GM12872 (cell line): ENCODE measurements around the gene CDCA5.

Source experiments
- TF ChIP-seq, protein P1 (sequence below): IDR thresholded peaks from 3 replicates; pipeline ENCODE4 v1.5.1; 2011; ENCODE audit warnings: low read depth, mild to moderate bottlenecking, low read length, moderate library complexity; ENCODE audit not compliant: insufficient read depth

Gene CDCA5

DNA sequence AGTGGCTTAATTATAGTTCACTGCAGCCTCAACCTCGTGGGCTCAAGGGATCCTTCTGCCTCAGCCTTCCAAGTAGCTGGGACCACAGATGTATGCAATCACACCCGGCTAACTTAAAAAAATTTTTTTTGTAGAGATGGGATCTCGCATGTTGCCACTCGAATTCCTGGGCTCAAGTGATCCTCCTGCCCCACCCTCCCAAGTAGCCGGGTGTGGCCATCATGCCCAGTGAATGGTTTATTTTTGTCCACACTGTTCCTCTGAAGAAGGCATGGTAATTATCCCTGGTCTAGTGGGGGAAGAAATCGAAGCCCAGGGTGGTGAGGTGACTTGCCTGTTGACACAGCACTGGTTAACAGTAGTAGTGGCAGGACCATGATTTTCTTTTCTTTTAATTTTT lies 40.9 kb downstream of the CDCA5 start:
- TF ChIP-seq, protein P1, sequence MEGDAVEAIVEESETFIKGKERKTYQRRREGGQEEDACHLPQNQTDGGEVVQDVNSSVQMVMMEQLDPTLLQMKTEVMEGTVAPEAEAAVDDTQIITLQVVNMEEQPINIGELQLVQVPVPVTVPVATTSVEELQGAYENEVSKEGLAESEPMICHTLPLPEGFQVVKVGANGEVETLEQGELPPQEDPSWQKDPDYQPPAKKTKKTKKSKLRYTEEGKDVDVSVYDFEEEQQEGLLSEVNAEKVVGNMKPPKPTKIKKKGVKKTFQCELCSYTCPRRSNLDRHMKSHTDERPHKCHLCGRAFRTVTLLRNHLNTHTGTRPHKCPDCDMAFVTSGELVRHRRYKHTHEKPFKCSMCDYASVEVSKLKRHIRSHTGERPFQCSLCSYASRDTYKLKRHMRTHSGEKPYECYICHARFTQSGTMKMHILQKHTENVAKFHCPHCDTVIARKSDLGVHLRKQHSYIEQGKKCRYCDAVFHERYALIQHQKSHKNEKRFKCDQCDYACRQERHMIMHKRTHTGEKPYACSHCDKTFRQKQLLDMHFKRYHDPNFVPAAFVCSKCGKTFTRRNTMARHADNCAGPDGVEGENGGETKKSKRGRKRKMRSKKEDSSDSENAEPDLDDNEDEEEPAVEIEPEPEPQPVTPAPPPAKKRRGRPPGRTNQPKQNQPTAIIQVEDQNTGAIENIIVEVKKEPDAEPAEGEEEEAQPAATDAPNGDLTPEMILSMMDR: no peak

DNA sequence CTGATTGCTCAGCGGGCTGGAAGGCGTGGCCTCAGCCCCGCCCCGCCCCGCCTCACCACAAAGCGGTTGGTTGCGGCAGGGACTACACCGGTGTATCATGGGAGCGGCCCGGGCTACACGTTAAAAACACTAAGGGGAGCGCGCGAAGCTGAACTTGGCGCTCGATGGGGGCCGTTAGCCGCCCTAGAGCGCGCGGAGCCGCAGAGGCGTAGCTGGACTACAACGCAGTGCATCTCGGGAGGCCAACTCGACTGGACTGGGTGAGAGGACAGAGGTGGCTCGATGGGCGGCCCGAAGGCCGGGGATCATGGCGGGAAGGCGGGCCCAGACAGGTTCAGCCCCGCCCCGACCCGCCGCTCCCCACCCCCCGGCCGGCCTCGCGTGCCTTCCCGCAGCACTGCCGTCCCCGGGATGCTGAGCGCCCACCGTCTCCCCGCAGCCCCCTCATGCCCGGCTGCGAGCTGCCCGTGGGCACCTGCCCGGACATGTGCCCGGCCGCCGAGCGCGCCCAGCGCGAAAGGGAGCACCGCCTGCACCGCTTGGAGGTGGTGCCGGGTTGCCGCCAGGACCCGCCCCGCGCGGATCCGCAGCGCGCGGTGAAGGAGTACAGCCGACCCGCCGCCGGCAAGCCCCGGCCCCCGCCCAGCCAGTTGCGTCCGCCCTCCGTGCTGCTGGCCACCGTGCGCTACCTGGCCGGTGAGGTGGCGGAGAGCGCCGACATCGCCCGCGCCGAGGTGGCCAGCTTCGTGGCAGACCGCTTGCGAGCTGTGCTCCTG lies 42.8 kb downstream of the CDCA5 start, which contains the start of gene SAC3D1:
Gene SAC3D1, plus strand, starts transcription at position 364 of the 776 bp plus-strand sequence. Its CDS starts 83 bp downstream, at position 447.
- TF ChIP-seq, protein P1: no peak

DNA sequence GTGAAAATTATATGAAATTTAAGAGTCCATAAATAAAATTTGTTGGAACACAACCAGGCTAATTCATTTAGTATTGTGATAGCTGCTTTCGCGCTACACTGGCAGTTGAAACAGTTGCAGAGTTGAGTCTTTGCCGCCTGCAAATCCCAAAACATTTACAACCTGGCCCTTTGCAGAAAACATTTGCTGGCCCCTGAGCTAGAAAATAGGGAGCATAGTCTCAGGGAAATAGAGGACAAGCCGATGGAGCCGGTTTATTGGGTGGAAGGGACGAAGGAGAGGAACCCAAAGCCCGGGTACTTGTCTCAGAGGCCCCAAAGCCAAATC lies 43.4 kb downstream of the CDCA5 start:
- TF ChIP-seq, protein P1: no peak

DNA sequence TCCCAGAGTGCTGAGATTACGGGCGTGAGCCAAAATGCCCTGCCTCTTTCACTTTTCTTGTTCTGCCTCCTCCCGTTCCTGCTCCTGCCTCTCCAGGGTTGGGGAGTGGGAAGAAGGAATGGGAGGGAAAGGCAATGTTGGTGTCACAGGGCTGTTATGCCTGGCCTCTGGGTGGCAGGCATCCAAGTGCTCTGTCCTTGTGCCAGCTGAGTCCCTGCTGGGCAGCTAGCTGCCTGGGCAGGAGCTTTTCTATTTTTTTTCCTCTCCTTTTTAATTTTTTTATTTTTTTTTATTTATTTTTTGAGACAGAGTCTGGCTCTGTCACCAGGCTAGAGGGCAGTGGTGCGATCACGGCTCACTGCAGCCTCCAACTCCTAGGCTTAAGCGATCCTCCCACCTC lies 46.9 kb downstream of the CDCA5 start:
- TF ChIP-seq, protein P1: no peak

DNA sequence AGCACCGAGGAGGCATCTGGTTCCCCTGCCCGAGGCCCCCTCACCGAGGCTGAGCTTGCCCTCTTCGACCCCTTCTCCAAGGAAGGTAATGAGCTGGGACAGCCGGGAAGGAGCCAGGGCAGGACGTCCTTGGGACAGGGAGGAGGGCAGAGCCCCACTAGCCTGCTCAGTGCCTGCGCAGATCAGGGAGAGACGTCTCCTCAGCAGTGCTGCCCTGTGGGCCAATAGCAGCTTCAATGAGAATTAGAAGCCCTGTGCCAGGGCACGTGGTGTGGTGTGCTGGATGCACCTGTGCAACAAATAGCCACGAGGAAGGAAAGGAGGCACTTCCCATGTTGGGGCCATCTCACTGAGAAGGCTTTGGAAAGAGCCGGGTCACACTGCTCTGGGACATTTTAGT lies 48.3 kb downstream of the CDCA5 start:
- TF ChIP-seq, protein P1: no peak

DNA sequence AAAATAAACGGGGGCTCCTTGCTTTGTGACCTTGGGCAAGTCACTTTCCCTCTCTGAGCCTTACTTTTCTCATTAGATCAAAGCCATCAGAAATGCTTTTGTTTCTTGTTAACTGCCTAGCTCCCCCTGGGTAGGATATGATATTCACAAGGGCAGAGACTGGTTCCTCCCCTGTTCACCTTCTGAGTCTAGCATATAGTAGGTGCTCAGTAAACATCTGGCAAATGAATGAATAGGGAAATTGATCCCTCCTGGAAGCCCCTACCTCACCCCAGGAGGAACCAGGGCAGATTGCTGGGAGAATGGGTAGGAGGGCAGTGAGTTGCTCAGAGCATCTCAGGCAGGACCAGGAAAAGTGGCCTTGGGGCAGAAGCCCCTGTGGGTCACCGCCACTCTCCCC lies 49.4 kb downstream of the CDCA5 start:
- TF ChIP-seq, protein P1: no peak

DNA sequence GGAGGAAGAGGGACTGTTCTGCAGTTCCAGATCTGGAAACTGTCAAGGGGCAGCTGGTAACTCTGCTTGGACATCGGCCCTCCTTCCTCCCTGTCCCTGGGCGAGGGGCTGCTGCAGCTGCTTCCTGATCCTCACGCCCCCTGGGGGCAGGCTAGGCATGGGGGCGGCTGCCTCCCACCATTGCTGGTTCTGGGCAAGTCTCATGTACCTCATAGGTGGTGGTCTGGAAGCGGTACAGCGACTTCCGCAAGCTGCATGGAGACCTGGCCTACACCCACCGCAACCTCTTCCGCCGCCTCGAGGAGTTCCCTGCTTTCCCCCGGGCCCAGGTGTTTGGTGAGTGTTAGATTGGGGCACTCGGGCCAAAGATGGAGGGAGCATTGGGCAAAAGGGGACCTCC lies 51.6 kb downstream of the CDCA5 start:
- TF ChIP-seq, protein P1: no peak
